HG02763 (cell line): ENCODE data around the gene NXPE3.

Source experiments
- ATAC-seq: cut with Tn5 transposase; IDR thresholded peaks from one replicate; pipeline ENCODE4 v1.9.1; 2021; ENCODE audit warnings: mild to moderate bottlenecking, moderate library complexity; ENCODE audit not compliant: unreplicated experiment

Gene NXPE3

GRCh38 chr3:101828276-101828675 is 49.3 kb downstream of the NXPE3 start:
- no peak for ATAC-seq

- ATAC-seq = peak; percentile 45
These were observed 49.9 kb downstream of the NXPE3 start for GRCh38 chr3:101828691-101829436.

DNA sequence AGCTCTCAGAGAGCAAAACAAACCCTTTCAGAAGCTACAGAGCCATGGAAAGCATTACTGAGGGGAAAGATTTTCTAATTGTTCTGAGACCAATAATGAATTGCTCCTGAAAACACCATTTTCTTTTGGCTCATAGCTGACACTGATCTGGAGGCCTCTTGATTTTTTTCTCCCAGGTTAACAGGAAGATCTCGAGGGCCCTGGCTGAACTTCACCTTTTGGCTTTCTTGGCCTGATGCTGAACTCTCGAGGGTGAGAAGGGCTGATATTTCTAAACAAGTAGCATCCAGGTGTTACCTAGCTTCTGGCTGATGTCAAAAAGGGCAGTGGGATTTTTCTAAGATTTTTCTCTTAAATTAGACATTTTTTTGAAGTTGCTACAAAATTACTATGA is 50.4 kb downstream of the NXPE3 start:
- no peak for ATAC-seq

GRCh38 chr3:101829874-101830273 is 50.9 kb downstream of the NXPE3 start:
- no peak for ATAC-seq

GRCh38 chr3:101833446-101833974 is 54.5 kb downstream of the NXPE3 start:
- no peak for ATAC-seq

GRCh38 chr3:101835676-101836075 is 56.7 kb downstream of the NXPE3 start:
- no peak for ATAC-seq

DNA sequence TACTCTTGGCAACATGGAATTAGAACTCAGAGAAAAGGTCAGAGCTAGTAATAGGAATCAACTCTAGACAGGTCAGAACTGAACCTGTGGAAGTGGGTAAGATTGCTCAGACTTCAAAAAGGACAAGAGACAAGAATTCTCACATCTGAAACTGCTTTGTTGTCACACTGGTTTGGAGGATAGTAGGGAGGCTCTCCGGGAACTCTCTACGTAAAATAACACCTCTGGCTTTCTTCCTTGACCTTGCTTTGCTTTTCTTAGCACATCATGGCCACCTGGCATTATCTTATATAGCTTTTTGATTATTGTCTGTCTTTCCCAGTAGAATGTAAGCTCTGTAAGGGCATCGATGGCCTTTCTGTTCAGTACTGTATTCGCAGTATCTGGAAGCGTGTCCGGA is 57.1 kb downstream of the NXPE3 start:
- ATAC-seq = no peak

- no peak for ATAC-seq
These were observed 57.9 kb downstream of the NXPE3 start for GRCh38 chr3:101836652-101837598.

- ATAC-seq = no peak
These were observed 59.7 kb downstream of the NXPE3 start for GRCh38 chr3:101838691-101839090.

DNA sequence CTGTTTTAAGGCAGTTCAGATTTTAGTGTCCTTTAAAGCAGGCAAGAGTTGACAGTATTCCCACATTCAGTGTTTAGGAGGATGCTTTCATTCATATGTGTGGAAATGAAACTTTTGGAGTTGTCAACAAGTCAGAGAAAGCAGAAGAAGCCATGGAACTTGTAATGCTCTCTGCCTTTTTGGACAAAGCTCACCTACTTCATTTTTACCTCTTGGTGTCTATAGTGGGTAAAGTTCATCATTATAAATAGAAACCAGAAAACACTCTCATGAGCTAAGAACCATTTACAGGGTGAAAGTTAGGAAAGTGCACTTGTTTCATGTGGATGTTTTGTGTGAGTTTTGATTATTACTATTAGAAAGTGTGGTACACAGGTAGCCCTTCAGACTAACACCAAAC is 61.1 kb downstream of the NXPE3 start:
- no peak for ATAC-seq

- ATAC-seq = no peak
These were observed 63.4 kb downstream of the NXPE3 start for GRCh38 chr3:101842245-101842934.

- no peak for ATAC-seq
These were observed 63.9 kb downstream of the NXPE3 start for GRCh38 chr3:101842935-101843330.

DNA sequence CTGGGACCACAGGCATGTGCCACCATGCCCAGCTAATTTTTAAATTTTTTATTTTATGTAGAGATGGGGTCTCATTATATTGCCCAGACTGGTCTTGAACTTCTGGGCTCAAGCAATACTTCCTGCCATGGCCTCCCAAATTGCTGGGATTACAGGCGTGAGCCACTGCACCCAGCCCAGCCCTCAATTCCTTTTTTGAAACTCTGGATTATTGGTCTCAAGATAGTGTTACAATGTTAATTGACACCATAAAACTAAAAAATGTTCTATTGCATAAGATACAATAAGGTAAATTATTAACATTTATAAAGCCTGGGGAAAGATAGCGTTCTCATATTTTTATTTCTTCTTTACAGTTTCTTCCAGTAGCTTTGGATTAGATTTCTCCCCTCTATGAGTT is 66.4 kb downstream of the NXPE3 start:
- no peak for ATAC-seq

GRCh38 chr3:101846709-101847108 is 67.7 kb downstream of the NXPE3 start:
- no peak for ATAC-seq

- no peak for ATAC-seq
These were observed 68.3 kb downstream of the NXPE3 start for GRCh38 chr3:101847328-101847727.

DNA sequence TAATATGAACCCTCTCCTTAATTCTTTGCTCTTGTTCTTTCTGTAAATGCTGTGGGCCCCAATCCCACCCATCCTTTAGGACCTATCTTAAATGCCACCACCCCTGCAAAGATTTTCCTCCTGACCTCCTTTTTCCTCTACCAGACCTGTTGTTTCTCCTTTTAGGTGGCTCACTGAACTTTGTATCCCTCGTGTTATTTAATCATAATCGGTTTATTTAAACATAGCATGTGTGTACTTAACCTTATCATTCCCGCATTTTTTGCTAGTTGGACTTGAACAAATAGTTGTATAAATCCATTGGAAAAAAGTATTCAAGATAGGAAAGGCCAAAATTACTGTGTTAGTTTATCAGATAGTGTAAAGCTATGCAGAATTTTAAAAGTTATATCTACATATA is 69.3 kb downstream of the NXPE3 start:
- ATAC-seq = no peak

DNA sequence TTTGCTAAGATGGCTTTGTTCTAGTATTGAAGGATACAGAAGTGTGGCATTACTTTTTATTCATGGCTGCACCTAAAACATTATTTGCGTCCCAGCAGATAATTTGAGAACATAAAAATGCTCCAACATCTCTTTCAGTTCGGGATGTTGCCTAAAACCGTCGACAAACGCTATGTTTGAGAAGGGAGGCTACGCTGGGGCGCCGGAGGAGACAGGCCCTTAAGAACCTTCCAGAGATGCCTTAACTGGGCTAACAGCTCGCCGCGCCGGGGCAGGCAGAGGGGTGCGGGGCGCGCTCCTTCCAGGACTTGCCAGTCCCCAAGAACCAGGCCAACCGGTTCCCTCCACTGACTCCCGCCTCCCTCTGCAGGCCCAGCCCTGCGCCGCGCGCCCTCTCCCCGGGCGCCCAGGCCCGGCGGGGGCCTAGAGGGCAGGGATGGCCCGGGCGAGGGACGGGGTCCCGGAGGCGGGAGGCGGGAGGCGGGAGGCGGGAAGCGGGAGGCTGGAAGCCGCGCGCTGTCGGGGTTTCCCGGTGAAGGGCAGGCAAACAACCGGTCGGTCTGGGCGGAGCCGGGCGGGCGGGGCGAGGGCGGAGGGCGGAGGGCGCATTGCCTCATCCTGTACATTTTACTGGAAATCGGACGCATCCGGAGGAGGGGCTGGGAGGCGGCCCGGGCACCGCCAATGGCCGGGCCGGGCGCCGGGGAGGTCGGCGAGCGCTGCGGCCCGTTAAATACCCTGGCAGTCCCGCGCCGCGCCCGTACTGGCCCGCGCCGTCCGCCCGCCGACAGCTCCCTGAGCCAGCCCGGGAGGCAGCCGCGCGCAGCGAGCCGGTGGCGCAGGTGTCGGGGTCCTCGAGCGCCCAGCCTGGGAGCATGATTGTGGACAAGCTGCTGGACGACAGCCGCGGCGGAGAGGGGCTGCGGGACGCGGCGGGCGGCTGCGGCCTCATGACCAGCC is 70.0 kb downstream of the NXPE3 start, which contains the start of gene NFKBIZ:
NFKBIZ (plus strand) TSS at position 761 of the 960 bp plus-strand sequence; CDS start at position 876, 115 bp downstream.
- ATAC-seq = peak; percentile 77

DNA sequence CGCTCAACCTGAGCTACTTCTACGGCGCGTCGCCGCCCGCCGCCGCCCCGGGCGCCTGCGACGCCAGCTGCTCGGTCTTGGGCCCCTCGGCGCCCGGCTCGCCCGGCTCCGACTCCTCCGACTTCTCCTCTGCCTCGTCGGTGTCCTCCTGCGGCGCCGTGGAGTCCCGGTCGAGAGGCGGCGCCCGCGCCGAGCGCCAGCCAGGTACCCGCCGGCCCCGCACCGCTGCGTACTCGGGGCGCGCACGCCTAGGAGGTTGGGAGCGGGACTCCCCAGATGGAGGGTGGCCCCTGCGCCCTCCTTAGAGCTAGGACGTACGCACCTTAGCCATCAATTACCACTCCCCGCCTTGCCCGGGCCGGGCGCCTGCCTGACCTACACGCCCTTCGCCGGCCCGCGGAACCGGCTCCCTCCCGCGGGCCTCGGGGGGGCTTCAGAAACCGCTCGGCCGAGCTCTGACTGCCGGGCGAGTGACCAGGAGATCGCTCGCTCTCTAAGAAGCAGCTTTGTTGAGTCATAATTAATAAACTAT is 70.8 kb downstream of the NXPE3 start:
- peak; percentile 23 for ATAC-seq

- peak; percentile 26 for ATAC-seq
These were observed 71.4 kb downstream of the NXPE3 start for GRCh38 chr3:101850246-101851051.
